H1 (cell line): Measurements from ENCODE around the gene MIXL1. TPM values are rescaled to one million over a fixed set of nuclear protein-coding genes. Genes with fewer than 3 reads are reported as not detected.

ENCODE experiments used
- CTCF ChIA-PET: fragments of 300-600 bp; sonication (Branson Sonifier 250); formaldehyde crosslinking; loops from one replicate; lab custom pipeline; 2021; ENCODE audit not compliant: partially characterized antibody; lab: Charles Lee
- POLR2A ChIA-PET: fragments of 300-600 bp; sonication (Branson Sonifier 250); formaldehyde crosslinking; loops from one replicate; lab custom pipeline; 2021; ENCODE audit warnings: inconsistent platforms; ENCODE audit not compliant: partially characterized antibody; lab: Charles Lee
- DNase-seq, 2 experiments: peaks; one replicate each; pipeline versions ENCODE4 v3.0.0 to v3.0.0-alpha.2; 2010 to 2022; ENCODE audit warnings: low spot score in 2 of 2, low read depth in 1 of 2, mixed read lengths in 1 of 2
- FAIRE-seq: peaks from 2 replicates; lab custom pipeline; 2011; peaks lifted over from hg19 to GRCh38; lab: Jason Lieb, UNC
- H2AFZ ChIP-seq: 2 replicates; pipeline ENCODE4 v1.8.1; 2012; ENCODE audit warnings: low read length, inconsistent platforms
- H2AK5ac ChIP-seq: 2 replicates; pipeline ENCODE4 v1.6.1; 2013; ENCODE audit warnings: low read depth, low read length
- H2BK120ac ChIP-seq: replicated peaks from 2 replicates; pipeline ENCODE3; 2013; ENCODE audit warnings: low read depth, low read length, inconsistent platforms
- H2BK12ac ChIP-seq: 2 replicates; pipeline ENCODE4 v1.6.1; 2013; ENCODE audit warnings: low read depth, low read length
- H2BK15ac ChIP-seq: 2 replicates; pipeline ENCODE4 v1.6.1; 2013; ENCODE audit warnings: low read length
- H2BK20ac ChIP-seq: 2 replicates; pipeline ENCODE4 v1.6.1; 2013; ENCODE audit warnings: low read length
- H2BK5ac ChIP-seq: 2 replicates; pipeline ENCODE4 v1.6.1; 2013; ENCODE audit warnings: low read depth, low read length
- H3K14ac ChIP-seq: 2 replicates; pipeline ENCODE4 v1.6.1; 2013; ENCODE audit warnings: inconsistent platforms; ENCODE audit not compliant: insufficient read length
- H3K18ac ChIP-seq: 2 replicates; pipeline ENCODE4 v1.6.1; 2013; ENCODE audit warnings: low read length; ENCODE audit errors: extremely low read depth
- H3K23ac ChIP-seq: 2 replicates; pipeline ENCODE4 v1.6.1; 2013; ENCODE audit warnings: inconsistent platforms; ENCODE audit not compliant: insufficient read length
- H3K23me2 ChIP-seq: 2 replicates; pipeline ENCODE4 v1.6.1; 2013; ENCODE audit warnings: low read depth, low read length
- H3K27ac ChIP-seq: 2 replicates; pipeline ENCODE4 v1.6.1; 2011; ENCODE audit warnings: low read depth, low read length, inconsistent platforms
- H3K27me3 ChIP-seq, 4 experiments: replicated peaks in 1 of 4; 1 replicate in 1 of 4; 2 replicates in 3 of 4; pipeline versions ENCODE4 v1.6.1 to v1.8.1; 2011 to 2013; ENCODE audit warnings: low read length in 3 of 4, mild to moderate bottlenecking in 3 of 4, inconsistent platforms in 2 of 4, mixed read lengths in 2 of 4, moderate library complexity in 1 of 4; ENCODE audit not compliant: control insufficient read depth in 3 of 4, insufficient read depth in 3 of 4; ENCODE audit errors: extremely low read depth in 1 of 4
- H3K36me3 ChIP-seq, 4 experiments: 2 replicates each; pipeline versions ENCODE4 v1.6.1 to v1.8.1; 2011 to 2013; ENCODE audit warnings: mild to moderate bottlenecking in 4 of 4, low read length in 3 of 4, moderate library complexity in 2 of 4, control low read depth in 1 of 4, inconsistent platforms in 1 of 4; ENCODE audit not compliant: insufficient read depth in 4 of 4, control insufficient read depth in 2 of 4
- H3K4ac ChIP-seq: replicated peaks from 2 replicates; pipeline ENCODE3; 2013; ENCODE audit warnings: low read length, low read depth, mixed read lengths, inconsistent platforms; ENCODE audit not compliant: insufficient read length
- H3K4me1 ChIP-seq, 4 experiments: replicated peaks in 1 of 4; 1 replicate in 1 of 4; 2 replicates in 3 of 4; pipeline versions ENCODE4 v1.6.1 to v1.8.1; 2011 to 2013; ENCODE audit warnings: low read length in 3 of 4, inconsistent platforms in 2 of 4, mixed read lengths in 1 of 4; ENCODE audit not compliant: insufficient read depth in 4 of 4, control insufficient read depth in 3 of 4
- H3K4me2 ChIP-seq, 2 experiments: 2 replicates each; pipeline versions ENCODE4 v1.6.1 to v1.8.1; 2011 to 2013; ENCODE audit warnings: low read depth in 2 of 2, low read length in 2 of 2, control low read depth in 1 of 2, inconsistent platforms in 1 of 2, mild to moderate bottlenecking in 1 of 2; ENCODE audit not compliant: insufficient read depth in 1 of 2
- H3K4me3 ChIP-seq, 4 experiments: fragments of 200-600, 300-600 bp in 1 of 4; sonication (generic), shearing (Covaris generic), sonication (Bioruptor Twin) in 1 of 4; 2 replicates each; pipeline versions ENCODE4 v1.5.1 to v1.8.1; 2011 to 2016; ENCODE audit warnings: low read length in 4 of 4, low read depth in 3 of 4, control low read depth in 2 of 4, inconsistent platforms in 2 of 4, mild to moderate bottlenecking in 2 of 4, mixed read lengths in 1 of 4, moderate library complexity in 1 of 4; ENCODE audit not compliant: insufficient read depth in 2 of 4; ENCODE audit errors: extremely low read depth in 1 of 4
- H3K56ac ChIP-seq: replicated peaks from 2 replicates; pipeline ENCODE3; 2013; ENCODE audit warnings: low read depth, mild to moderate bottlenecking, mixed read lengths, low read length, inconsistent platforms; ENCODE audit not compliant: insufficient read length
- H3K79me1 ChIP-seq: 2 replicates; pipeline ENCODE4 v1.6.1; 2013; ENCODE audit warnings: low read depth, low read length, control low read depth
- H3K79me2 ChIP-seq, 2 experiments: 2 replicates each; pipeline versions ENCODE4 v1.6.1 to v1.8.1; 2012 to 2013; ENCODE audit warnings: low read length in 2 of 2, mild to moderate bottlenecking in 2 of 2, inconsistent platforms in 1 of 2; ENCODE audit not compliant: insufficient read depth in 2 of 2, control insufficient read depth in 1 of 2
- H3K9ac ChIP-seq, 4 experiments: replicated peaks in 1 of 4; 1 replicate in 1 of 4; 2 replicates in 3 of 4; pipeline versions ENCODE4 v1.6.1 to v1.8.1; 2011 to 2013; ENCODE audit warnings: low read depth in 3 of 4, low read length in 3 of 4, control low read depth in 2 of 4, mild to moderate bottlenecking in 2 of 4, moderate library complexity in 2 of 4, inconsistent platforms in 1 of 4; ENCODE audit errors: extremely low read depth in 1 of 4
- H3K9me3 ChIP-seq, 2 experiments: 2 replicates each; pipeline versions ENCODE4 v1.6.1 to v1.8.1; 2012 to 2013; ENCODE audit warnings: mild to moderate bottlenecking in 2 of 2, moderate library complexity in 2 of 2, control low read depth in 1 of 2, inconsistent platforms in 1 of 2, low read depth in 1 of 2, low read length in 1 of 2, mixed read lengths in 1 of 2; ENCODE audit not compliant: insufficient read depth in 2 of 2
- H4K20me1 ChIP-seq, 2 experiments: replicated peaks in 1 of 2; 2 replicates each; pipeline versions ENCODE3 to v1.8.1; 2011 to 2013; ENCODE audit warnings: inconsistent platforms in 2 of 2, low read length in 2 of 2, mild to moderate bottlenecking in 1 of 2; ENCODE audit not compliant: insufficient read depth in 2 of 2, control insufficient read depth in 1 of 2
- H4K5ac ChIP-seq: 2 replicates; pipeline ENCODE4 v1.6.1; 2013; ENCODE audit warnings: low read length, low read depth, mixed read lengths, inconsistent platforms; ENCODE audit not compliant: insufficient read length
- H4K8ac ChIP-seq: 2 replicates; pipeline ENCODE4 v1.8.0; 2013; ENCODE audit warnings: mild to moderate bottlenecking, moderate library complexity, low read length, inconsistent platforms; ENCODE audit not compliant: insufficient read depth; ENCODE audit errors: extremely low read depth
- H4K91ac ChIP-seq: replicated peaks from 2 replicates; pipeline ENCODE3; 2013; ENCODE audit warnings: low read length, mixed read lengths, inconsistent platforms; ENCODE audit not compliant: insufficient read length
- GABPA ChIP-seq: IDR thresholded peaks from 2 replicates; pipeline ENCODE4 v1.6.1; 2011; ENCODE audit warnings: mild to moderate bottlenecking, low read length, moderate library complexity, borderline replicate concordance; ENCODE audit not compliant: insufficient read depth
- NRF1 ChIP-seq: IDR thresholded peaks from 2 replicates; pipeline ENCODE4 v1.6.1; 2011; ENCODE audit warnings: mild to moderate bottlenecking, low read depth, low read length, improper control_type of control experiment
- RBBP5 ChIP-seq: IDR thresholded peaks from 2 replicates; pipeline ENCODE4 v1.7.1; 2012; ENCODE audit warnings: low read depth, mild to moderate bottlenecking, inconsistent platforms, low read length, moderate library complexity, borderline replicate concordance
- SIN3A ChIP-seq, 2 experiments: IDR thresholded peaks in 1 of 2; conservative IDR thresholded peaks in 1 of 2; 2 replicates each; pipeline ENCODE4 v1.6.1; 2011 to 2012; ENCODE audit warnings: low read length in 2 of 2, improper control_type of control experiment in 1 of 2, low read depth in 1 of 2, mild to moderate bottlenecking in 1 of 2
- SP4 ChIP-seq: IDR thresholded peaks from 2 replicates; pipeline ENCODE4 v1.6.1; 2012; ENCODE audit warnings: low read length, inconsistent platforms
- WGBS, 2 experiments: shearing (Covaris generic) in 1 of 2; methylation state at CpG; one replicate each; pipeline versions ENCODE4 v1.1.6 to v1.1.7; 2013 to 2015; ENCODE audit warnings: low lambda C conversion rate in 2 of 2, mixed read lengths in 2 of 2, inconsistent platforms in 1 of 2, low coverage in 1 of 2, missing lambda C conversion rate in 1 of 2; ENCODE audit not compliant: insufficient replicate concordance in 2 of 2, insufficient coverage in 1 of 2, insufficient read length in 1 of 2; ENCODE audit errors: extremely low coverage in 1 of 2, missing lambda C conversion rate in 1 of 2; 5-methylcytosine and 5-hydroxymethylcytosine counted together
- polyA plus RNA-seq, 7 experiments: library from polyadenylated mRNA; depleted of rRNA in 3 of 7; stranded (reverse) in 5 of 7; unstranded in 2 of 7; fragments of >200 nt in 5 of 7; fragments of 200-250 nt in 2 of 7; gene quantifications; 1 replicate in 5 of 7; 2 replicates in 1 of 7; 4 replicates in 1 of 7; pipeline versions ENCODE4 v1.2.1 to v1.2.3, GENCODE V29; 2011 to 2013; ENCODE audit warnings: missing spikeins in 2 of 7, mixed read lengths in 2 of 7
- total RNA-seq: library from RNA; stranded (reverse); fragmentation: NEBNext Ultra II Directional; extraction: Animal tissue kit (Norgen Biotek cat#: 25700); gene quantifications from 2 replicates; pipeline ENCODE4 v1.2.1, GENCODE V29; 2021
- TF ChIP-seq, protein P1 (sequence below), 3 experiments: IDR thresholded peaks; 1 replicate in 2 of 3; 2 replicates in 1 of 3; pipeline versions ENCODE4 v1.5.1 to v1.6.1; 2011; ENCODE audit warnings: low read length in 3 of 3, mild to moderate bottlenecking in 3 of 3, inconsistent platforms in 2 of 3, low read depth in 1 of 3, moderate library complexity in 1 of 3; ENCODE audit not compliant: insufficient read depth in 1 of 3; ENCODE audit errors: control extremely low read depth in 1 of 3

MIXL1 gene
- total and polyA plus RNA-seq, 2 of the 8 experiments (the other 6 are each of a cell fraction or from before 2014, with no cell fraction given) = 1.5 to 1.8 TPM

GRCh38 chr1:226239421-226239820, 16.0 kb downstream of the MIXL1 start:
- CTCF ChIA-PET = interaction anchor here (0.5 to 0.8 kb wide), 3 partner anchors 58 to 639 kb away, joined by 3 to 4 read pairs (median 3); no protein-coding TSS in a partner anchor
- Histone ChIP-seq H3K79me1 (no peaks in the 10 kb centered on the region), H2AFZ (no peak overlapping the region), H4K8ac (no peak overlapping the region), H2BK12ac (no peak overlapping the region), H2BK120ac (no peak overlapping the region), H3K4me2 (no peak overlapping the region), H3K4ac (no peak overlapping the region), H3K4me3 (no peak overlapping the region), H3K4me1 (no peaks in the 10 kb centered on the region), H3K9me3 (no peaks in the 10 kb centered on the region), H3K23ac (no peak overlapping the region), H3K36me3 (peaks cover 2 to 22% (median 15%) of the 10 kb centered on the region in 4 experiments; a peak in 6 of 8 replicates), H2AK5ac (no peak overlapping the region), H3K27me3 (no peaks in the 10 kb centered on the region), H3K56ac (no peak overlapping the region), H4K20me1 (no peaks in the 10 kb centered on the region), H2BK20ac (no peak overlapping the region), H3K23me2 (no peaks in the 10 kb centered on the region), H3K14ac (no peak overlapping the region), H4K5ac (no peak overlapping the region), H2BK5ac (no peak overlapping the region), H2BK15ac (no peak overlapping the region), H3K27ac (no peak overlapping the region), H3K79me2 (no peaks in the 10 kb centered on the region), H4K91ac (no peak overlapping the region), H3K9ac (no peak overlapping the region), H3K18ac (no peak overlapping the region)
- FAIRE-seq (no peak), DNase-seq (no peak)
- no peak for TF ChIP-seq RBBP5
- no peak for TF ChIP-seq SP4
- no peak for TF ChIP-seq SIN3A (conservative IDR thresholded peaks at IDR 0.05 in 1 of 2, IDR thresholded peaks at IDR 0.05 in 1 of 2; ENCODE audit: low read depth in 1 of 2, low read length in 2 of 2)
- TF ChIP-seq, protein P1, sequence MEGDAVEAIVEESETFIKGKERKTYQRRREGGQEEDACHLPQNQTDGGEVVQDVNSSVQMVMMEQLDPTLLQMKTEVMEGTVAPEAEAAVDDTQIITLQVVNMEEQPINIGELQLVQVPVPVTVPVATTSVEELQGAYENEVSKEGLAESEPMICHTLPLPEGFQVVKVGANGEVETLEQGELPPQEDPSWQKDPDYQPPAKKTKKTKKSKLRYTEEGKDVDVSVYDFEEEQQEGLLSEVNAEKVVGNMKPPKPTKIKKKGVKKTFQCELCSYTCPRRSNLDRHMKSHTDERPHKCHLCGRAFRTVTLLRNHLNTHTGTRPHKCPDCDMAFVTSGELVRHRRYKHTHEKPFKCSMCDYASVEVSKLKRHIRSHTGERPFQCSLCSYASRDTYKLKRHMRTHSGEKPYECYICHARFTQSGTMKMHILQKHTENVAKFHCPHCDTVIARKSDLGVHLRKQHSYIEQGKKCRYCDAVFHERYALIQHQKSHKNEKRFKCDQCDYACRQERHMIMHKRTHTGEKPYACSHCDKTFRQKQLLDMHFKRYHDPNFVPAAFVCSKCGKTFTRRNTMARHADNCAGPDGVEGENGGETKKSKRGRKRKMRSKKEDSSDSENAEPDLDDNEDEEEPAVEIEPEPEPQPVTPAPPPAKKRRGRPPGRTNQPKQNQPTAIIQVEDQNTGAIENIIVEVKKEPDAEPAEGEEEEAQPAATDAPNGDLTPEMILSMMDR (IDR thresholded peaks at IDR 0.05; ENCODE audit: control extremely low read depth in 1 of 3, insufficient read depth in 1 of 3, low read depth in 1 of 3, low read length in 3 of 3) = no peak
- no peak for TF ChIP-seq GABPA
- no peak for TF ChIP-seq NRF1
- 88% methylated on average over 3 of the region's 3 CpGs; no CpG with 5 or more reads in 1 of the 2 experiments for WGBS, 2 experiments
- POLR2A ChIA-PET = no interaction called here
